Fibroblast of skin of abdomen (primary cell): ENCODE results near the gene ELF2.
A peak's percentile ranks its signal among the peaks of the same experiment; 100 is the strongest.
"Not testable (repeated sequence)": the region's sequence is repeated elsewhere in the genome, so short reads cannot be mapped to it uniquely, and the experiment has no call there.

Source experiments
- DNase-seq: peaks from one replicate; pipeline ENCODE4 v3.0.0-alpha.2; 2013

The ELF2 gene

GRCh38 chr4:139076016-139076744 is 100.8 kb downstream of the ELF2 start:
- no peak for DNase-seq

GRCh38 chr4:139060591-139060990 is 116.4 kb downstream of the ELF2 start:
- DNase-seq, result no peak

DNA sequence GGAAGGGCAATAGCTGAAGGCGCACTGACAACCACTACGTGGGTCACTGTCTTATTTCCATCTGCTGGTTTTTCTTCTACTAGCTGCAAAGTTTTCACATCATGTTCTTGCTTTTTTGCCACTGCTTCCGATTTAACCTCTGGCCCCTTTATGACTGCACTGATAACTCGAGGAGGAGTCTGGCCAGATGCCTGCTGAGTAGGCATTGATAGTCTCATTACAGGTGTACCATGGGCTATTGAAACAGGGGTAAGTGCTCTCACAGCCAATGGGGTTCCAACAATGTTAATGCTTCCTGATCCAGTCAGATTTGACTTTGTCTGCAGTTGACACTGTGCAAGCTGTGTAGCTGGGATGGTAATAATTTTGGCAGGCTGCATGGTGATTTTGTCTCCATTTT is 118.0 kb downstream of the ELF2 start:
- DNase-seq, result not testable (repeated sequence)

DNA sequence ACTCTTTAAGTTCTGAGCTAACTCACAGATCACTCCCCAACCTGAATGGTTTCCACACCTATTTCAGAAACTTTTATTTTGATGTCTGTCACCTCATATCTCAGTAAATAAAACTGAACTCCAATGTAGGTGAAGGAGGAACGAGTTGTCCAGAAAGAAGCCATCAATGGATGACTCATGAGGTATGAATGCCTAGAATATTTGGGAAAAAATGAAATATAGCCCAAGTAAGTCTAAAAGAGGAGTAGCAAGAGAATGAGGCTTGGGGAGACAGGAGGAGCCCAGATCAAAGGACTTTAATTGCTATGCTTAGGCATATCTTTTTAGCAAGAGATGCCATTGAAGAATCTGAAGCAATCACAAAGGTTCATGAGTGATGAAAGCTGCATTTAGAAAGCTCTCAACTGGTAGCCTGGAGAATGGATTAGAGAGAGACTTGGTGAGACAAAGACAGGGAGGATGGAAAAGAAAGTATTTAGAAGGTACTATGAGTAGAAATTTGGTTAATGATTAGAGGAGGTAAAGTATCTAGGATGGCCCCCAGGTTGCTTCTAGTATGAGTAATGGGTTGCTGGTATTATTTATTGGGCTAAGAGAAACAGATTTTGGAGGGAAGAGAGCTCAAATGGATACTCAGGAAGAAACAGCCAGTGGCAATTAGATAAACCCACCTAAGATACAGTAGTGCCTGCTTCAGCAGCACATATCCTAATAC is 122.1 kb downstream of the ELF2 start:
- peak; percentile 45 for DNase-seq

GRCh38 chr4:139053909-139054308 is 123.1 kb downstream of the ELF2 start:
- DNase-seq, result no peak

DNA sequence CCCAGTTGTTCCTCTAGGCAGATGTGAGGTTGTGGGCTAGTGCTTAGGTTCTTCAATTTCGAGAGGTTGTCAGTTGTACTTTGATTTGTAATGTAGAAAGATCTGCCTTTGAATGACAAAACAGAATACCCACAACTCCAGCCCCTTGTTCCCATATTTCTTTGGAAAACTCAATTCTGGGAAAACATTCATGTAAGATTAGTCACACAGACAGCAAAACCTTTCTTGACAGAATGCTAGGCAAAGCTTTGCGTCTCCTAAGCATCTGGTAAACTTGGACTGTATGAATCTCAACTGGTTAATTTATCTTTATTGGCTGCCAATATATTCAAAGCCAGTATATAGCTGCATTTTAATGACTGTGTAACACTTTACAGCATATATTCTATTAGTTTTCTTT is 126.6 kb downstream of the ELF2 start:
- peak; percentile 68 for DNase-seq

GRCh38 chr4:139048026-139048425 is 129.0 kb downstream of the ELF2 start:
- DNase-seq, result no peak

GRCh38 chr4:139044291-139044690 is 132.7 kb downstream of the ELF2 start:
- DNase-seq, result no peak

DNA sequence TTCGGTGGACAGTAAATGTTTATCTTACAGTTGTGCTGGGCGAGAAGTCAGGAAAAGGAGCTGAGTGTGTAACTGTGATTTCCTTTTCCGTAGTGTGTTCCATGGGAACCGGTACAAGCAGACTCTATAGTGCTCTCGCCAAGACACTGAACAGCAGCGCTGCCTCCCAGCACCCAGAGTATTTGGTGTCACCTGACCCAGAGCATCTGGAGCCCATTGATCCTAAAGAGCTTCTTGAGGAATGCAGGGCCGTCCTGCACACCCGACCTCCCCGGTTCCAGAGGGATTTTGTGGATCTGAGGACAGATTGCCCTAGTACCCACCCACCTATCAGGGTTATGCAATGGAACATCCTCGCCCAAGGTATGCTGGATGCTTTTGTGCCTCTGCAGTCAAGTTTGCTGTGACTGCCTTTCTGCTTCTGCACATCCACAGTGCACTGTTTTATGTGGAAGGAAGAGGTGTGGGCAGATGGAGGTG is 134.0 kb downstream of the ELF2 start:
- DNase-seq, result no peak

DNA sequence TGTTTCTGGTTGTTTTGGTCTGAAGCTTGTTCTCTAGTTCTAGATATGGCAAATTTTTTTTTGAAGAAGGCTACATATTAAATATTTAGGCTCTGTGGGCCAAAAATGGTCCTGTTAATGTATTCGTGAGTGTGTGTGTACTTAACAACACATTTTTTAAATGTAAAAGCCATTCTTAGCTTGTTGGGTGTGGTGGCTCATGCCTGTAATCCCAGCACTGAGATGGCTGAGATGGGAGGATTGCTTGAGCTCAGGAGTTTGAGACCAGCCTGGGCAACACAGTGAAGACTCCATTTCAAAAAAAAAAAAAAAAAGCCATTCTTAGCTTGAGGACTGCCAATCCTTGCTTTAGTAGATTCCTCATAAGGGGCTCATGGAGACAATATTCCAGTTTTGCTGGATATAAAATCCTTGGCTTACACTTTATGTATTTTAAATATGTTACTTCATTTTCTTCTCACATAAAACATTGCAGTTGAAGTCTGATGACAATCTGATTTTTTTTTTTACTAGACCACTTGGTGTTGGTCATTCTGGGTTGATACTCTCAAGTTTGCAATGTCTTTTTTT is 138.1 kb downstream of the ELF2 start:
- DNase-seq, result no peak

DNA sequence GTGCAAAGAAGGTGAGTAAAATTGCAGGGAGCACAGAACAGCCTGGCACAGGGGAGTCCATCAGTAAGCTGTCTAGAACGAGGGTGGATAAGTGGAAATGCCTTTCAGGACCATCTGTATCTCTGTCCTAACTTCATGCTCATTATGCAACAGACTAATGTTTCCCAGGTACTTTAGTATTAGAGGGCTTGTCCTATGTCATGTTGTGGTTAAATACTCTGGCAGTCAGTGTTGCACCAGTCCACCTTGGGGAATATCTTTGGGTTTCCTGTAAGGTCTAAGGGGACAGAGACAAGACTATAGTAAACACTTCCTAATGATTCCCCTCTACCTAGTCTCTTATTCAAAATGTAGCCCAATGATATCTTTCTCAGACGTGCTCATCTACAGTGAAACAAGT is 140.1 kb downstream of the ELF2 start:
- DNase-seq, result no peak

GRCh38 chr4:139035650-139036049 is 141.4 kb downstream of the ELF2 start:
- no peak for DNase-seq

DNA sequence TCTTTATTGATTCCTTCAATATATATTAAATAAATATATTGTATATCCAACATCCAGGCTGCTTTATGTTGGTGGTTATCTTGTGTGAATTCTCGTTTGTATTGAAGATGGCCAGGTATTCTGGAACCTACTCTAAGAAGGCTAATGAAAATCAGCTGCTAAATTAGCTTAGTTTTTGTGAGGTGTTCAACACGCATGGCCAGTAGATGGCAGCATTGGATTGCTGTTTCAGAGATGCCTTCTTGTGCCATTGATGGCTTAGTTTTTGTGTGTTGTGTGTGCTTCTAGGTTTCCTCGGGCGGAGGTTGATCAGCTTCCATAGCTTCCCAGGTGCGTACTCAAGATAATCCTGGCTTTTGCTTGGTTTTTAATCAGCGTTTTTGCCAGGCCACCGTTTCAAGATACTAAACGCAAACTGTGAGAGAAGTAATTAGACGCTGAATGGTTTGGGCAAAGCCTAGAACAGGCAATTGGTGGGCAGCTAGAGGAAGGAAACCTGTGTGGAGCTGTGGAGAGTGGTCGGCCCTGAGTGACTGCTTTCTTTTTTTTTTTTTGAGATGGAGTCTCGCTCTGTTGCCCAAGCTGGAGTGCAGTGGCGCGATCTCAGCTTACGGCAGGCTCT is 146.3 kb downstream of the ELF2 start:
- peak; percentile 76 for DNase-seq

DNA sequence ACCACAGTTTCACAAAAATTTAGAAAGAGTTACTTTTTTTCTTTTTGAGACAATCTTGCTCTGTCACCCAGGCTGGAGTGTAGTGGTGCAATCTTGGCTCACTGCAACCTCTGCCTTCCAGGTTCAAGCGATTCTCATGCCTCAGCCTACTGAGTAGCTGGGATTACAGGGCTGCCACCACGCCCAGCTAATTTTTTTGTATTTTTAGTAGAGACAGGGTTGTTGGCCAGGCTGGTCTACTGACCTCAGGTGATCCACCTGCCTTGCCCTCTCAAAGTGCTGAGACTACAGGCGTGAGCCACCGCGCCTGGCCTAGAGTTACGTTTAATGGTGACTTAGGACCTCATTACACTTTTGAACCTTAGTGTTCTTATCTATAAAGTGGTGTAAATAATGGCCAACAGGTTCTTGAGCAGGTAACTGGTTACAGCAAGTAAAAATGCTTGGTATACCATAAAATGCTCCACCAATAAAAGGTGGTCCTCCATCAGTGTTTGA is 147.1 kb downstream of the ELF2 start:
- not testable (repeated sequence) for DNase-seq

GRCh38 chr4:139028191-139028661 is 148.8 kb downstream of the ELF2 start:
- DNase-seq, result no peak

DNA sequence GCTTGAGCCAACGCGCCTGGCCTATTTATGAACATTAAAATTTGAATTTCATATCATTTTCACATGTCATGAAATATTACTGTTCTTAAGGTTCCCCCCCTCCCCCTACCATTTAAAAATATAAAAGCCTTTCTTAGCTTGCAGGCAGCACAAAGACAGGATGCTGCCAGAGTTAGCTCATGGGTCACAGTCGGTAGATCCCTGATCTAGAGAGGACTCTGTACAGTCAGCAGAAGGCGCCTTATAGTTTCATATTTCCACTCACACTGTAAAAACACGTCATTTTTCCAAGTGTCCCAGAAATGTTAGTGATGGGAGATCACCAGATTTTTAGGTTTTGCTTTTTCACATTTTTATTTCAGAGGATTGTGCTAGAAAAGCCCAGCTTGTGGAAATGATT is 149.2 kb downstream of the ELF2 start:
- peak; percentile 14 for DNase-seq

DNA sequence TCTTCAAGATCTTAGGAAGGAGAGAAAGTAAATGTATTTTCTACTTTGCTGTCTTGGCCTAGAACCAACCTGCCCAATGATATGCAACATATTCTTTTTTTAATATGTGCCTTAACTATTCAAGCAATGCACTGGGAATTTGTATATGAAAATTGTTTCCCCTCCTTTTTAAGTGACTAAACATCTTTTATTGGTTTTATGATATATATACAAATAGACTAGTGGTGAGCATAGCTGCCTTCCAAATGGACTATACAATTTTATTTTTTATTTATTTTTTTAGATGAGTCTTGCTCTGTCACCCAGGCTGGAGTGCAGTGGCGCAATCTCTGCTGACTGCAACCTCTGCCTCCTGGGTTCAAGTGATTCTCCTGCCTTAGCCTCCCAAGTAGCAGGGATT is 151.2 kb downstream of the ELF2 start:
- no peak for DNase-seq

GRCh38 chr4:139024686-139025085 is 152.3 kb downstream of the ELF2 start:
- DNase-seq, result no peak

GRCh38 chr4:139022835-139023234 is 154.2 kb downstream of the ELF2 start:
- no peak for DNase-seq

DNA sequence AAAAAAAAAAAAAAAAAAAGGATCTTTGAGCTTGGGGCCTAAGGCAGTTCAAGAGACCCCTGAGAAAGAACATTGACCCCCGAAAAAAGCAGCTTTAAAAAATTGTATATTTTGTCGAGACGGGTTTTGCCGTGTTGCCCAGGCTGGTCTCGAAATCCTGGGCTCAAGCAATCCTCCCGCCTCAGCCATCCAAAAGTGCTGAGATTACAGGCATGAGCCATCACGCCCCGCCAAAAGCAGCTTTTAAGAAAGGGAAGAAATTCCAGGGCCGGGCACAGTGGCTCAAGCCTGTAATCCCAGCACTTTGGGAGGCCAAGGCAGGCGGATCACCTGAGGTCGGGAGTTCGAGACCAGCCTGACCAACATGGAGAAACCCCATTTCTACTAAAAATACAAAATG is 155.9 kb downstream of the ELF2 start:
- DNase-seq, result not testable (repeated sequence)

DNA sequence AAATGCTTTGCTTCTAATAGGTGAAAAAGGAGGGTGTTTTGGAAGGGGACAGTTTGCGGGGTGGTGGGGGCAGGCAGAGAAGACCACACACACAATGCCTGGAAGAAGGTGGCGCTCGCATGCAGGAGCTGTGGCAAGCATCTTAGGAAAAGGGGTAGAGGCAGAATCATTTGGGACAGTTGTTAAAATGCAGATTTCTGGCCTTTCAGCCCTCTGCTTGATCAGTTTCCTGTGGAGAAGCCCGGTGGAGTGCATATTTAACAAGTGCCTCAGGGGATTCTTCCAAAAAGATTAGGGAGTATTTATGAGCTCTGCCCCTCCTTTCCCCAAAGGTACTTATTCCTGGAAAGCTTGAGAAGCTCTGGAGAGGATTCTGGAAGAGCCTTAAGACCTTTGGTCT is 156.6 kb downstream of the ELF2 start:
- DNase-seq, result no peak

GRCh38 chr4:139018971-139019758 is 157.9 kb downstream of the ELF2 start:
- DNase-seq, result peak; percentile 93
